ENCODE data around the gene STIM1.
"Not testable (repeated sequence)": the region's sequence is repeated elsewhere in the genome, so short reads cannot be mapped to it uniquely, and the experiment has no call there.

STIM1 gene

GRCh38 chr11:3857628-3858027 lies 2.2 kb downstream of the STIM1 start:
- no peaks in the 10 kb centered on the region for H3K9me2 ChIP-seq (replicated peaks; ENCODE audit: control insufficient read depth, low read length)
- H3F3A ChIP-seq (ENCODE audit: control insufficient read depth, insufficient read depth): no peaks in the 10 kb centered on the region
- H3K4me3 ChIP-seq (ENCODE audit: low read length): peak overlapping the region; percentile 86
- H4K20me1 ChIP-seq (ENCODE audit: control insufficient read depth, insufficient read depth, low read depth, low read length): no peaks in the 10 kb centered on the region
- no peak overlapping the region for H3K27ac ChIP-seq (ENCODE audit: low read depth, low read length)
- H3K9me3 ChIP-seq (ENCODE audit: control insufficient read depth, insufficient read depth, low read length): no peaks in the 10 kb centered on the region
- peak overlapping the region; percentile 84 for H3K4me2 ChIP-seq (ENCODE audit: low read length)
- H3K4me1 ChIP-seq (ENCODE audit: control insufficient read depth, low read length): peaks cover 82% of the 10 kb centered on the region
- no peaks in the 10 kb centered on the region for H3K36me3 ChIP-seq (ENCODE audit: control insufficient read depth, low read length)
- H3K79me2 ChIP-seq (ENCODE audit: control insufficient read depth, low read length): peaks cover 60% of the 10 kb centered on the region
- no peaks in the 10 kb centered on the region for H3K27me3 ChIP-seq (ENCODE audit: control insufficient read depth, low read length)
- TF ChIP-seq CTCF (IDR thresholded peaks at IDR 0.05; ENCODE audit: low read depth, low read length, poor library complexity, severe bottlenecking) (no peak), EZH2phosphoT487 (IDR thresholded peaks at IDR 0.05; ENCODE audit: borderline replicate concordance, low read length) (no peak)

GRCh38 chr11:3859373-3859881 lies 4.0 kb downstream of the STIM1 start:
- TF ChIP-seq CTCF (IDR thresholded peaks at IDR 0.05; ENCODE audit: low read depth, low read length, poor library complexity, severe bottlenecking) (no peak), EZH2phosphoT487 (IDR thresholded peaks at IDR 0.05; ENCODE audit: borderline replicate concordance, low read length) (no peak)
- H3K9me2 ChIP-seq (replicated peaks; ENCODE audit: control insufficient read depth, low read length): no peaks in the 10 kb centered on the region
- H3K4me2 ChIP-seq (ENCODE audit: low read length): peak overlapping the region; percentile 84
- no peaks in the 10 kb centered on the region for H3K9me3 ChIP-seq (ENCODE audit: control insufficient read depth, insufficient read depth, low read length)
- H3K4me1 ChIP-seq (ENCODE audit: control insufficient read depth, low read length): peaks cover 68% of the 10 kb centered on the region
- H3F3A ChIP-seq (ENCODE audit: control insufficient read depth, insufficient read depth): no peaks in the 10 kb centered on the region
- no peak overlapping the region for H3K27ac ChIP-seq (ENCODE audit: low read depth, low read length)
- H3K4me3 ChIP-seq (ENCODE audit: low read length): peak overlapping the region; percentile 19
- no peaks in the 10 kb centered on the region for H3K36me3 ChIP-seq (ENCODE audit: control insufficient read depth, low read length)
- peaks cover 72% of the 10 kb centered on the region for H3K79me2 ChIP-seq (ENCODE audit: control insufficient read depth, low read length)
- no peaks in the 10 kb centered on the region for H4K20me1 ChIP-seq (ENCODE audit: control insufficient read depth, insufficient read depth, low read depth, low read length)
- no peaks in the 10 kb centered on the region for H3K27me3 ChIP-seq (ENCODE audit: control insufficient read depth, low read length)

- Histone ChIP-seq H3K9me2 (replicated peaks; ENCODE audit: control insufficient read depth, low read length) (no peaks in the 10 kb centered on the region), H3K9me3 (ENCODE audit: control insufficient read depth, insufficient read depth, low read length) (no peaks in the 10 kb centered on the region), H3K27ac (ENCODE audit: low read depth, low read length) (no peak overlapping the region), H3K4me1 (ENCODE audit: control insufficient read depth, low read length) (peaks cover 74% of the 10 kb centered on the region), H3K36me3 (ENCODE audit: control insufficient read depth, low read length) (no peaks in the 10 kb centered on the region), H4K20me1 (ENCODE audit: control insufficient read depth, insufficient read depth, low read depth, low read length) (no peaks in the 10 kb centered on the region), H3F3A (ENCODE audit: control insufficient read depth, insufficient read depth) (no peaks in the 10 kb centered on the region), H3K27me3 (ENCODE audit: control insufficient read depth, low read length) (no peaks in the 10 kb centered on the region), H3K79me2 (ENCODE audit: control insufficient read depth, low read length) (peaks cover 81% of the 10 kb centered on the region), H3K4me3 (ENCODE audit: low read length) (peak overlapping the region; percentile 1; the same call in 1 of the 2 replicates), H3K4me2 (ENCODE audit: low read length) (peak overlapping the region; percentile 25)
- no peak for TF ChIP-seq EZH2phosphoT487 (IDR thresholded peaks at IDR 0.05; ENCODE audit: borderline replicate concordance, low read length)
- TF ChIP-seq CTCF (IDR thresholded peaks at IDR 0.05; ENCODE audit: low read depth, low read length, poor library complexity, severe bottlenecking): no peak
Measured at GRCh38 chr11:3860375-3860774, 4.9 kb downstream of the STIM1 start.

GRCh38 chr11:3860898-3861393 lies 5.5 kb downstream of the STIM1 start:
- not testable (repeated sequence) for H3K36me3 ChIP-seq (ENCODE audit: control insufficient read depth, low read length); H3K27me3 ChIP-seq (ENCODE audit: control insufficient read depth, low read length); H3K27ac ChIP-seq (ENCODE audit: low read depth, low read length); H3K9me3 ChIP-seq (ENCODE audit: control insufficient read depth, insufficient read depth, low read length); H4K20me1 ChIP-seq (ENCODE audit: control insufficient read depth, insufficient read depth, low read depth, low read length); H3K9me2 ChIP-seq (replicated peaks; ENCODE audit: control insufficient read depth, low read length); H3F3A ChIP-seq (ENCODE audit: control insufficient read depth, insufficient read depth)
- Histone ChIP-seq H3K4me1 (ENCODE audit: control insufficient read depth, low read length) (peaks cover 78% of the 10 kb centered on the region), H3K4me2 (ENCODE audit: low read length) (peak overlapping the region; percentile 25), H3K79me2 (ENCODE audit: control insufficient read depth, low read length) (peaks cover 82% of the 10 kb centered on the region), H3K4me3 (ENCODE audit: low read length) (peak overlapping the region; percentile 1; the same call in 1 of the 2 replicates)
